Lung (tissue), 12 donors: ENCODE data around the gene IFNA16. TPM values are rescaled to one million over a fixed set of nuclear protein-coding genes. Genes with fewer than 3 reads are reported as not detected.
"Not testable (repeated sequence)": the region's sequence is repeated elsewhere in the genome, so short reads cannot be mapped to it uniquely, and the experiment has no call there.

Experiments
- ATAC-seq: fragments of 200-7000 bp; cut with Tn5 transposase; one replicate; pipeline ENCODE4 v1.9.1; 2020; ENCODE audit warnings: moderate number of reproducible peaks; ENCODE audit not compliant: insufficient read depth, low FRiP score
- DNase-seq, 3 donors: peaks; one replicate each; pipeline ENCODE4 v3.0.0-alpha.2; 2013 to 2017
- H3K27ac ChIP-seq, 2 donors: one replicate each; pipeline ENCODE4 v1.5.1; 2013; ENCODE audit warnings: mild to moderate bottlenecking in 2 of 2, moderate library complexity in 2 of 2, control low read depth in 1 of 2, inconsistent platforms in 1 of 2, low read depth in 1 of 2, low read length in 1 of 2
- H3K27me3 ChIP-seq, 3 donors: one replicate each; pipeline ENCODE4 v1.5.1; 2013; ENCODE audit warnings: low read length in 2 of 3; ENCODE audit not compliant: control insufficient read depth in 3 of 3, insufficient read depth in 3 of 3
- H3K36me3 ChIP-seq, 4 donors: one replicate each; pipeline ENCODE4 v1.5.1; 2013; ENCODE audit warnings: low read length in 4 of 4, mild to moderate bottlenecking in 1 of 4, moderate library complexity in 1 of 4; ENCODE audit not compliant: control insufficient read depth in 4 of 4, insufficient read depth in 4 of 4
- H3K4me1 ChIP-seq, 5 donors: one replicate each; pipeline ENCODE4 v1.5.1; 2013; ENCODE audit warnings: low read length in 5 of 5, mild to moderate bottlenecking in 2 of 5, moderate library complexity in 1 of 5; ENCODE audit not compliant: control insufficient read depth in 5 of 5, insufficient read depth in 5 of 5
- H3K4me3 ChIP-seq: one replicate; pipeline ENCODE4 v1.5.1; 2013; ENCODE audit warnings: mild to moderate bottlenecking, control low read depth, moderate library complexity
- H3K9ac ChIP-seq, 2 donors: one replicate each; pipeline ENCODE4 v1.5.1; 2013; ENCODE audit warnings: low read length in 2 of 2, control low read depth in 1 of 2; ENCODE audit not compliant: insufficient read depth in 1 of 2
- H3K9me3 ChIP-seq, 4 donors: one replicate each; pipeline ENCODE4 v1.5.1; 2013; ENCODE audit warnings: low read length in 3 of 4, mild to moderate bottlenecking in 1 of 4, moderate library complexity in 1 of 4; ENCODE audit not compliant: control insufficient read depth in 4 of 4, insufficient read depth in 3 of 4
- WGBS, 2 donors: extraction: QIAGEN DNeasy Blood & Tissue Kit; methylation state at CpG; one replicate each; pipeline ENCODE4 v1.1.7; 2013; 5-methylcytosine and 5-hydroxymethylcytosine counted together
- polyA plus RNA-seq, 2 donors: library from polyadenylated mRNA; stranded (reverse); fragments of 200-250 nt; gene quantifications; one replicate each; pipeline ENCODE4 v1.2.1, GENCODE V29; 2013
- total RNA-seq, 2 donors: library from RNA; depleted of rRNA in 1 of 2; stranded (reverse); fragments of >200 nt in 1 of 2; gene quantifications; one replicate each; pipeline ENCODE4 v1.2.1, GENCODE V29; 2014 to 2021
- TF ChIP-seq, protein P1 (sequence below): IDR thresholded peaks from 2 replicates; pipeline ENCODE4 v1.5.1; 2012; ENCODE audit warnings: mild to moderate bottlenecking; ENCODE audit errors: control extremely low read depth, extremely low read depth
- donor health status: control.
- donor health status: control.
- donor health status: Bipolar disorder and iron deficiency.
- donor health status: healthy.
- donor health status: DM: yes; HTN: yes; CAD: no.

IFNA16 gene
- total and polyA plus RNA-seq, 4 donors: not detected

DNA sequence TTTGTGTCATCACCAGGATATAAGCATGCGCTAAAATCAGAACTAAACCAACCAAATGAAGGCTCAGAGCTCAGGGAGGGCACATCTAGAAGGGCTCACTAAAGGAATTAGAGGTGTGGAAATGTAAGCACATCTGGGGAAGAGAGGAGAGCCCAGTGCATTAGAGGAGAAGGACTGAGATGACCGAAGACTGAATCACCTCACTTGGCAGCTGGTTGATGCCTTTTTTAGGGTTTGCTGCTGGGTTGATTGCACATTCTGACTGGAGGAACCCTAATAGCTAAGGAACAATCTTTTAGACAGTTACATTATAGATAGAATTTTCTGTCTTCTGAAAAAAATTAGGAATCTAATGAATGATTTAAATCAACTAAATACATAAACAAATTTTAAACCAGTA lies 42.4 kb downstream of the IFNA16 start:
- ATAC-seq: no peak
- DNase-seq: no peak
- Histone ChIP-seq H3K4me3 (no peak overlapping the region), H3K4me1 (no peaks in the 10 kb centered on the region), H3K36me3 (no peaks in the 10 kb centered on the region), H3K9ac (no peak overlapping the region), H3K9me3 (no peaks in the 10 kb centered on the region), H3K27ac (no peak overlapping the region), H3K27me3 (no peaks in the 10 kb centered on the region)
- 92 to 94% methylated on average over 2 of the region's 2 CpGs for WGBS, 2 donors
- TF ChIP-seq, protein P1, sequence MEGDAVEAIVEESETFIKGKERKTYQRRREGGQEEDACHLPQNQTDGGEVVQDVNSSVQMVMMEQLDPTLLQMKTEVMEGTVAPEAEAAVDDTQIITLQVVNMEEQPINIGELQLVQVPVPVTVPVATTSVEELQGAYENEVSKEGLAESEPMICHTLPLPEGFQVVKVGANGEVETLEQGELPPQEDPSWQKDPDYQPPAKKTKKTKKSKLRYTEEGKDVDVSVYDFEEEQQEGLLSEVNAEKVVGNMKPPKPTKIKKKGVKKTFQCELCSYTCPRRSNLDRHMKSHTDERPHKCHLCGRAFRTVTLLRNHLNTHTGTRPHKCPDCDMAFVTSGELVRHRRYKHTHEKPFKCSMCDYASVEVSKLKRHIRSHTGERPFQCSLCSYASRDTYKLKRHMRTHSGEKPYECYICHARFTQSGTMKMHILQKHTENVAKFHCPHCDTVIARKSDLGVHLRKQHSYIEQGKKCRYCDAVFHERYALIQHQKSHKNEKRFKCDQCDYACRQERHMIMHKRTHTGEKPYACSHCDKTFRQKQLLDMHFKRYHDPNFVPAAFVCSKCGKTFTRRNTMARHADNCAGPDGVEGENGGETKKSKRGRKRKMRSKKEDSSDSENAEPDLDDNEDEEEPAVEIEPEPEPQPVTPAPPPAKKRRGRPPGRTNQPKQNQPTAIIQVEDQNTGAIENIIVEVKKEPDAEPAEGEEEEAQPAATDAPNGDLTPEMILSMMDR: no peak

- Histone ChIP-seq H3K4me1 (no peaks in the 10 kb centered on the region), H3K4me3 (no peak overlapping the region), H3K27me3 (no peaks in the 10 kb centered on the region), H3K9me3 (no peaks in the 10 kb centered on the region), H3K36me3 (no peaks in the 10 kb centered on the region), H3K27ac (no peak overlapping the region), H3K9ac (no peak overlapping the region)
- ATAC-seq: no peak
- TF ChIP-seq, protein P1: no peak
- DNase-seq: no peak
- WGBS, 2 donors: 77 to 89% methylated on average over 3 of the region's 3 CpGs
Observed at GRCh38 chr9:21172156-21172555, 45.0 kb downstream of the IFNA16 start.

DNA sequence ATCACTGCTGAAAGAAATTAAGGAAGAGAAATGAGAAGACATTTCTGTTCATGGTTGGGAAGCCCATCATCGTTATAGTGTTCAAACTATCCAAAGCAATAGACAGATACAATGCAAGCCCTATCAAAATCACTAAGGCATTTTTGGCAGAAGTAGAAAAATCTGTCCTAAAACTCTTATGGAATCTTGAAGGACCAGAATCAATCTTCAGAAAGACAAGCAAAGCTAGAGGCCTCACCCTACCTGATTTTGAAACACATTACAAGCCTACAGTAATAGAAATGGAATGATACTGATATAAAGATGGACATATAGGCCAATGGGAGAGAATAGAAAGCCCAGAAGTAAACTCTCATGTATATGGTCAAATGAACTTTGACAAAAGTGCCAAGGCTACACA lies 45.8 kb downstream of the IFNA16 start:
- no peaks in the 10 kb centered on the region for H3K36me3 ChIP-seq
- H3K4me1 ChIP-seq: no peaks in the 10 kb centered on the region
- H3K27ac ChIP-seq: no peak overlapping the region
- ATAC-seq (no peak), DNase-seq (no peak)
- TF ChIP-seq, protein P1: no peak
- no peaks in the 10 kb centered on the region for H3K27me3 ChIP-seq
- no peak overlapping the region for H3K4me3 ChIP-seq
- H3K9ac ChIP-seq: no peak overlapping the region
- WGBS, 2 donors: 87 to 92% methylated on average over 1 of the region's 1 CpG
- H3K9me3 ChIP-seq: no peaks in the 10 kb centered on the region

- not testable (repeated sequence) for H3K9me3 ChIP-seq, H3K4me3 ChIP-seq, ATAC-seq, H3K27me3 ChIP-seq, H3K4me1 ChIP-seq, H3K27ac ChIP-seq, H3K9ac ChIP-seq, H3K36me3 ChIP-seq, DNase-seq
- WGBS, 2 donors: 90 to 93% methylated on average over 2 of the region's 2 CpGs
Observed at GRCh38 chr9:21166560-21166959, 50.6 kb downstream of the IFNA16 start, which contains the start of gene IFNA21. IFNA21 (minus strand) TSS chr9:21166660; CDS start chr9:21166612, 48 bp downstream.

Other genes starting within 250 kb of the IFNA16 start
- 10 to 100 TPM in 1 of 2 donors, 1 to 10 TPM in 1; 5.3 to 15.2 TPM for gene HACD4, start 185.7 kb downstream of the IFNA16 start, total RNA-seq
- gene HACD4, start 185.7 kb downstream of the IFNA16 start, polyA plus RNA-seq: 1 to 10 TPM; 2.7 to 4.3 TPM
- not detected for gene IFNB1, start 139.4 kb downstream of the IFNA16 start, total RNA-seq
- gene IFNB1, start 139.4 kb downstream of the IFNA16 start, polyA plus RNA-seq: under 1 TPM in 1 of 2 donors, not detected in 1; 0.05 TPM
- not detected for gene IFNW1, start 75.5 kb downstream of the IFNA16 start, total RNA-seq
- gene IFNW1, start 75.5 kb downstream of the IFNA16 start, polyA plus RNA-seq: not detected
- not detected for gene IFNA21, start 50.7 kb downstream of the IFNA16 start, total RNA-seq
- not detected for gene IFNA21, start 50.7 kb downstream of the IFNA16 start, polyA plus RNA-seq
- gene IFNA4, start 29.7 kb downstream of the IFNA16 start, total RNA-seq: not detected
- not detected for gene IFNA4, start 29.7 kb downstream of the IFNA16 start, polyA plus RNA-seq
- not detected for gene IFNA7, start 15.1 kb downstream of the IFNA16 start, total RNA-seq
- gene IFNA7, start 15.1 kb downstream of the IFNA16 start, polyA plus RNA-seq: not detected
- not detected for gene IFNA10, start 10.2 kb downstream of the IFNA16 start, total RNA-seq
- gene IFNA10, start 10.2 kb downstream of the IFNA16 start, polyA plus RNA-seq: not detected
- gene IFNA17, start 10.9 kb upstream of the IFNA16 start, total RNA-seq: not detected
- gene IFNA17, start 10.9 kb upstream of the IFNA16 start, polyA plus RNA-seq: not detected
- not detected for gene IFNA14, start 22.7 kb upstream of the IFNA16 start, total RNA-seq
- not detected for gene IFNA14, start 22.7 kb upstream of the IFNA16 start, polyA plus RNA-seq
- under 1 TPM in 1 of 2 donors, not detected in 1; 0.28 TPM for gene IFNA5, start 88.0 kb upstream of the IFNA16 start, total RNA-seq
- under 1 TPM in 1 of 2 donors, not detected in 1; 0.12 TPM for gene IFNA5, start 88.0 kb upstream of the IFNA16 start, polyA plus RNA-seq
- 10 to 100 TPM; 21.0 to 39.0 TPM for gene KLHL9, start 118.1 kb upstream of the IFNA16 start, total RNA-seq
- gene KLHL9, start 118.1 kb upstream of the IFNA16 start, polyA plus RNA-seq: 10 to 100 TPM in 1 of 2 donors, 1 to 10 TPM in 1; 6.5 to 10.5 TPM
- not detected for gene IFNA6, start 133.6 kb upstream of the IFNA16 start, total RNA-seq
- gene IFNA6, start 133.6 kb upstream of the IFNA16 start, polyA plus RNA-seq: not detected
- gene IFNA13, start 150.7 kb upstream of the IFNA16 start, total RNA-seq: not detected
- gene IFNA13, start 150.7 kb upstream of the IFNA16 start, polyA plus RNA-seq: not detected
- gene IFNA2, start 168.1 kb upstream of the IFNA16 start, total RNA-seq: not detected
- not detected for gene IFNA2, start 168.1 kb upstream of the IFNA16 start, polyA plus RNA-seq
- gene IFNA8, start 191.8 kb upstream of the IFNA16 start, total RNA-seq: not detected
- not detected for gene IFNA8, start 191.8 kb upstream of the IFNA16 start, polyA plus RNA-seq
- not detected for gene IFNA1, start 223.1 kb upstream of the IFNA16 start, total RNA-seq
- under 1 TPM in 1 of 2 donors, not detected in 1; 0.22 TPM for gene IFNA1, start 223.1 kb upstream of the IFNA16 start, polyA plus RNA-seq